GM18519 (cell line): ENCODE results near the gene THSD1.

ENCODE experiments used
- ATAC-seq: cut with Tn5 transposase; IDR thresholded peaks from one replicate; pipeline ENCODE4 v1.9.1; 2021; ENCODE audit warnings: mild to moderate bottlenecking, moderate library complexity; ENCODE audit not compliant: unreplicated experiment, low FRiP score

The THSD1 gene, protein sequence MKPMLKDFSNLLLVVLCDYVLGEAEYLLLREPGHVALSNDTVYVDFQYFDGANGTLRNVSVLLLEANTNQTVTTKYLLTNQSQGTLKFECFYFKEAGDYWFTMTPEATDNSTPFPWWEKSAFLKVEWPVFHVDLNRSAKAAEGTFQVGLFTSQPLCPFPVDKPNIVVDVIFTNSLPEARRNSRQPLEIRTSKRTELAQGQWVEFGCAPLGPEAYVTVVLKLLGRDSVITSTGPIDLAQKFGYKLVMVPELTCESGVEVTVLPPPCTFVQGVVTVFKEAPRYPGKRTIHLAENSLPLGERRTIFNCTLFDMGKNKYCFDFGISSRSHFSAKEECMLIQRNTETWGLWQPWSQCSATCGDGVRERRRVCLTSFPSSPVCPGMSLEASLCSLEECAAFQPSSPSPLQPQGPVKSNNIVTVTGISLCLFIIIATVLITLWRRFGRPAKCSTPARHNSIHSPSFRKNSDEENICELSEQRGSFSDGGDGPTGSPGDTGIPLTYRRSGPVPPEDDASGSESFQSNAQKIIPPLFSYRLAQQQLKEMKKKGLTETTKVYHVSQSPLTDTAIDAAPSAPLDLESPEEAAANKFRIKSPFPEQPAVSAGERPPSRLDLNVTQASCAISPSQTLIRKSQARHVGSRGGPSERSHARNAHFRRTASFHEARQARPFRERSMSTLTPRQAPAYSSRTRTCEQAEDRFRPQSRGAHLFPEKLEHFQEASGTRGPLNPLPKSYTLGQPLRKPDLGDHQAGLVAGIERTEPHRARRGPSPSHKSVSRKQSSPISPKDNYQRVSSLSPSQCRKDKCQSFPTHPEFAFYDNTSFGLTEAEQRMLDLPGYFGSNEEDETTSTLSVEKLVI

GRCh38 chr13:52405767-52406494, at the start of gene THSD1:
Gene THSD1, minus strand, starts transcription at chr13:52406172. Its CDS starts 3,572 bp downstream, at chr13:52402600.
- no peak for ATAC-seq

DNA sequence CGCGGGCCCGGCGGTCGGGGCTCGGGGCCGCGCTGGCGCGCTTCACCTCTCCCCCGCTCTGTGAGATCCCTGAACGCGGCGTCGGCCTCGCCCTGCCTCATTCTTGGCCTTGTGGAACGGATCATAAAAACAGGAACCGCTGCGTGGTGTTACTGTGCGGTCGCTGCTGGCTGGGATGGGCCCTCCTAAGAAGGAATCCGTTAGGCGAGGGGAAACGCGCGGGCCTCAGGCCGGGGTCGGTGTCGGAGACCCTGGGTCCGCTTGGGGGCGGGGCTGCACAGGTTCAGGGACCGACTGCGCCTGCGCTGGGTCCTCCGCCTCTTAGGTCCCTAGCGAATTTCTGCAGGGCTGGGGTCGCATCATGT, 49.7 kb upstream of the THSD1 start:
- no peak for ATAC-seq

GRCh38 chr13:52454820-52455676, 49.1 kb upstream of the THSD1 start, which contains the start of gene CKAP2:
Gene CKAP2, plus strand, starts transcription at chr13:52455478. Its CDS starts 79 bp downstream, at chr13:52455557.
- ATAC-seq: peak; percentile 57

DNA sequence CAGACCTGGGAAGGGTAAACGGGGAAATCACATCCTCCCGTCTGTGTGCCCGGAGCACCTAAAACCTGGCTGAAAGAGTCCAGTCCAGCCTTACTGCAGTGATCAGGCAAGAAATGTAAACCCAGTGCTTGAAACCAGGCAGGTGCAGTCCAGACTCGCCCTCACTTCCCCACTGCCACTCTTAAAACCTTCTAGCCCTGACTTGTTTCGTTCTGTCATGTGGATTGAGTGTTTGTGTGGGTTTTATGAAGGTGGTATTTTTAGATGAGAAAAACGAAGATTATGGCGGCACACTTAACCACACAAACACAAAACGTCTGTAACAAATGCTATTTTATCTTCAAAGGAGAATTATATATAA, 48.5 kb upstream of the THSD1 start:
- peak; percentile 32 for ATAC-seq

GRCh38 chr13:52452470-52452869, 46.5 kb upstream of the THSD1 start:
- ATAC-seq: no peak

DNA sequence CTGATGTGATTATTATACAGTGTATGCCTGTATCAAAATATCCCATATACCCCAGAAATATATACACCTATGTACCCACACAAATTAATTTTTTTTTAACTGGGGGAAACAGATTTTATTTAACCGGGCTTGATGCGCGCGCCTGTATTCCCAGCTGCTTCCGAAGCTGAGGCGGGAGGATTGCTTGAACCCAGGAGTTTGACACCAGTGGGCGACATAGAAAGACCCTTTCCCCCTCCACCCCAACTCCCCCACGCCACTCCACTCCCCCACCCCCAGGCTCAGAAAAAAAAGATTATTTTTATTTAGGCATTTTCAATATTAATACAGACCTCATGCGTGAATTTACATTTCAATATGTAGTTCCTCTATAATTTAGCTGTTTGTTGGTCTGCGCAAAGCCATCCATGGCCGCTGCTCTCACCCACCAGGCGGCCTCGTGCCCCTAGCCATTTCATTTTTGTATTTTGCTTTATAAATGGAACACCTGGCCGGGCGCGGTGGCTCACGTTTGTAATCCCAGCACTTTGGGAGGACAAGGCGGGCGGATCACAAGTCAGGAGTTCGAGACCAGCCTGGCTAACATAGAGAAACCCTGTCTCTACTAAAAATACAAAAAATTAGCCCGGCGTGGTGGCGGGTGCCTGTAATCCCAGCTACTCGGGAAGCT, 45.3 kb upstream of the THSD1 start:
- ATAC-seq: no peak

DNA sequence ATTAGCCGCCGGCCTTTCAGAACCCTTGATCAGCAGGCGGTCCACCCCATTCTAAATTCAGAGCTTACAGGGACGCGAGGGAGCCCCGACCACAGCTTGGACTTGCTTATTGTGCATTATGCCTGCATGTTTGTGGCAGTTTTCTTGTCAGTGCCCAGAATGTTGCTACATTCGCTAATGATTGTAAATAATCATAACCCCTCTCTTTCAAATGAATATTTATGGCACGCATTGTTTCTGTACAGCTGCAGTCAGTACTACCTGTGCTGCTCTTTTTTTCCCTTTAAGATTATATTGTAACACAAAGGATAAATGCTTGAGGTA, 44.8 kb upstream of the THSD1 start:
- ATAC-seq: no peak

GRCh38 chr13:52450012-52450792, 44.2 kb upstream of the THSD1 start, which contains the start of gene VPS36:
Gene VPS36, minus strand, starts transcription at chr13:52450634. Its CDS starts 40 bp downstream, at chr13:52450594.
- peak; percentile 68 for ATAC-seq

GRCh38 chr13:52449331-52450011, 43.5 kb upstream of the THSD1 start:
- no peak for ATAC-seq

DNA sequence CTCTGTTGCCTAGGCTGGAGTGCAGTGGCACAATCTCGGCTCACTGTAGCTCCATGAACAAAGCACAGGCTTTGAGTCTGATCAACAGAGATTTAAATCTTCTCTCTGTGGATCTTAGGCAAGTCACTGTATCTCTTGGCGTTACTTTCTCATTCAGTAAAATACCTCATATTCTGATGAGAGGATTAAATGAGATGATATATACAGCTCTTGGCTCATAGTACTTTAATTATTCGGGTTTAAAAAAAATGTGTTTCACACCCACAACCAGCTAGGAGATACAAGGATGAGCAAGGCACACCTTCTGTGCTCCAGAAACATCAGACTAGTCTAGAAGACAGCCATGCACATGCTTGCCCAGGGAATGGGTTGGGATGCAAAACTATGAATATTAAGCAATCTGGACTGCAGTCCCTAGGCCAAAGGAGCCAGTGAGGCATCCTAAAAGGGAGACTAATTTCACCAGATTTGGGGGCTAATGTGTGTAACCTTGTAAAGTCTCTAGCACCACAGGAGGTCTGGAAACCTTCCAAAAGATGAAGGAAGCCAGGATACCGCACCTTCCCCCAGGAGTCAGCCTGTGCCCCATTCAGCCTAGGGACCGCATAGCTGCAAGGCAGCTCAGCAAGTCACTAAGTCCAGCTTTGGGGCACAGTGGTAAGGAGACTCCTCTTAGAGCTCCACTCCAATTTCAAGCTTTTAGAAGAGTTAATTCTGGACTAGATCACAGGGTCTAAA, 42.0 kb upstream of the THSD1 start:
- no peak for ATAC-seq

- ATAC-seq: no peak
Observed at GRCh38 chr13:52447354-52447753, 41.4 kb upstream of the THSD1 start.

DNA sequence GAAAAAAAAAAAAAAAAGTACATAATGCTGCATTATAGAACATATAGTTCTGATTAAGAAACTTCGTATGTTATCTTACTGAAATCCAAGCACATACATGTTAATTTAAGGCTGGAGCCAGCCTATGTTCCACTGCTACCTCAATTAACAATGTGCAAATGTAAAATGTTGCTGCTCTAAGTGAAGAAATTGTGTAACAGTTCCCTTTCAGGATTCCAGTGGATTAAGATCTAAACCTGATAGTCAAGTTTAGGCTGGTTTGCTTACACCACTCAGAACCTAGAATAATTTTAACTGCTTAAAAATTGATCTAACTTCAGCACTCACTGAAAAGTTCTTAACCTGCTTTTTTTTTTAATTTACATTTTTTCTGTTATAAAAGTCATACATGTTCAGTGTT, 40.3 kb upstream of the THSD1 start:
- ATAC-seq: no peak

- no peak for ATAC-seq
Observed at GRCh38 chr13:52432456-52432855, 26.5 kb upstream of the THSD1 start.

GRCh38 chr13:52428295-52428694, 22.3 kb upstream of the THSD1 start:
- ATAC-seq: no peak

- ATAC-seq: no peak
Observed at GRCh38 chr13:52421216-52421615, 15.2 kb upstream of the THSD1 start.

DNA sequence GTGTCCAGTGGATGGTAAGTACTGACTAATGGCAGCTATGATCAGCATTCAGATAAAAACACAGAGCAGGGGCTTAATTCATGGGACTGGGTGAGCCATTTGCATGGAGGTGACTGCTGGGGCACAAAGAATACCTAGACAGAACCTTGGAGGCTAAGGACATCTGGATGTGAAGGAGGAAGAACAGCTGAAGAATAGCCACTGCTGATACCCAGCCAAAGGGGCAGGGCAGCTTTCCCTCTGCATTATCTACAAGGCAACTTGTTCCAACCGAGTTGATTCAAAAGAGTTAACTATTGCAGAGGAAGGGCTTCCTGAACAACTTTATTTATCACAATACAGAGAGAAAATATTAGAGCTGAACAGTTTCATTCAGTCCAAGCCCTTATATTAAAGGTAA, 13.1 kb upstream of the THSD1 start:
- ATAC-seq: no peak

DNA sequence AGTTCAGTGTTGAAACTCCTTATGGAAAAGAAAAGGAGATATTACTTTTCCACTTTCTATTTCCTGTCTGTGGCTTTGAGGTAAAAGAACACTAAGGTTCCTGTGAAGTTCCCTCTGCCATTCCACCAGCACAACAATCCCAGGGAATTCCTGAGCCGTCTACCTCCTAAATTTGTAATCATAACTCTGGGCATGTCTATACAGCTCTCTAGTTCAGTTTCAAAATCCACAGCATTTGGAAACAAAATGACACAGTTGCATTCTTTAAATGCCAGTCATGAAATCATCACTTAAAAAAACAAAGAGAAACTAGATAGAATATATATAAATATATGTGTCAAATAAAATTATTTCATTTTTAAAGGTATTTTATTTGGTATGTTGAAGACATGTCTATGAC, 9.0 kb upstream of the THSD1 start:
- ATAC-seq: no peak

GRCh38 chr13:52414051-52414450, 8.1 kb upstream of the THSD1 start:
- no peak for ATAC-seq
